Calu3 (cell line): ENCODE measurements around the gene RALA. TPM values are rescaled to one million over a fixed set of nuclear protein-coding genes. Genes with fewer than 3 reads are reported as not detected.
"Not testable (repeated sequence)": the region's sequence is repeated elsewhere in the genome, so short reads cannot be mapped to it uniquely, and the experiment has no call there.

Experiments
- BruUV-seq: library from RNA; stranded (reverse); fragments of 400-500 nt; replicated peaks from 2 replicates; lab custom pipeline; 2021; lab: Mats Ljungman, UMichigan
- CTCF ChIA-PET: fragments of 300-600 bp; sonication (Branson Sonifier 250); formaldehyde crosslinking; loops from one replicate; lab custom pipeline; 2022; ENCODE audit warnings: antibody characterized with exemption; lab: Charles Lee
- DNase-seq: peaks from one replicate; pipeline ENCODE4 v3.0.0; 2022
- H3K27ac Mint-ChIP-seq: one replicate; pipeline ENCODE4 v1.8.0; 2022; ENCODE audit warnings: mixed read lengths; ENCODE audit not compliant: unreplicated experiment
- H3K27me3 Mint-ChIP-seq: one replicate; pipeline ENCODE4 v1.8.0; 2022; ENCODE audit warnings: mixed read lengths; ENCODE audit not compliant: unreplicated experiment
- H3K36me3 Mint-ChIP-seq: one replicate; pipeline ENCODE4 v1.8.0; 2022; ENCODE audit warnings: mild to moderate bottlenecking, moderate library complexity, mixed read lengths; ENCODE audit not compliant: insufficient read depth, unreplicated experiment
- H3K4me1 Mint-ChIP-seq: one replicate; pipeline ENCODE4 v1.8.0; 2022; ENCODE audit warnings: mild to moderate bottlenecking, low read depth, mixed read lengths; ENCODE audit not compliant: unreplicated experiment
- H3K4me3 Mint-ChIP-seq: one replicate; pipeline ENCODE4 v1.8.0; 2022; ENCODE audit warnings: mild to moderate bottlenecking, low read depth, moderate library complexity, mixed read lengths; ENCODE audit not compliant: unreplicated experiment
- H3K9me3 Mint-ChIP-seq: one replicate; pipeline ENCODE4 v1.8.0; 2022; ENCODE audit warnings: low read depth, mixed read lengths; ENCODE audit not compliant: unreplicated experiment
- CTCF ChIP-seq: fragments of 200-600 bp; IDR thresholded peaks from one replicate; pipeline ENCODE4 v1.8.0; 2022; ENCODE audit warnings: antibody characterized with exemption; ENCODE audit not compliant: unreplicated experiment
- intact Hi-C: fragments of 100-400 bp; cut with micrococcal nuclease; formaldehyde crosslinking; loops from one replicate; pipeline ENCODE4 v1.10.0; 2022; ENCODE audit not compliant: unreplicated experiment
- total RNA-seq: library from RNA; stranded (reverse); gene quantifications from 2 replicates; pipeline ENCODE4 v1.2.3, GENCODE V29; 2022

The RALA gene
- total RNA-seq, 1 experiment from 2014 or later, result 64.8 TPM

GRCh38 chr7:39750253-39751077 lies 127.1 kb downstream of the RALA start:
- CTCF ChIA-PET, result interaction anchor here (1.1 to 3.8 kb wide), 3 partner anchors 9 to 170 kb away, joined by 3 to 15 read pairs (median 3); no protein-coding TSS in a partner anchor

GRCh38 chr7:39753237-39753636 lies 129.9 kb downstream of the RALA start:
- peaks cover 27% of the 10 kb centered on the region for H3K4me1 Mint-ChIP-seq
- intact Hi-C loops, CTCF ChIA-PET, H3K4me3 Mint-ChIP-seq, BruUV-seq, H3K27ac Mint-ChIP-seq, H3K27me3 Mint-ChIP-seq, DNase-seq, H3K36me3 Mint-ChIP-seq: not testable (repeated sequence)
- peaks cover 11% of the 10 kb centered on the region for H3K9me3 Mint-ChIP-seq

More at GRCh38 chr7:39750253-39751077, 127.1 kb downstream of the RALA start:
- peaks cover 4% of the 10 kb centered on the region for H3K9me3 Mint-ChIP-seq
- no peak overlapping the region for H3K27ac Mint-ChIP-seq
- no TSS peak for BruUV-seq
- H3K4me3 Mint-ChIP-seq, result no peak overlapping the region
- DNase-seq, result no peak
- H3K4me1 Mint-ChIP-seq, result peaks cover 16% of the 10 kb centered on the region
- intact Hi-C loops, result no loop called here
- H3K27me3 Mint-ChIP-seq, result no peaks in the 10 kb centered on the region
- H3K36me3 Mint-ChIP-seq, result no peaks in the 10 kb centered on the region
- no peak for TF ChIP-seq CTCF

GRCh38 chr7:39753823-39754325 lies 130.5 kb downstream of the RALA start:
- Mint-ChIP-seq H3K4me1 (peaks cover 33% of the 10 kb centered on the region), H3K4me3 (no peak overlapping the region), H3K27ac (no peak overlapping the region), H3K9me3 (peaks cover 11% of the 10 kb centered on the region), H3K27me3 (no peaks in the 10 kb centered on the region), H3K36me3 (no peaks in the 10 kb centered on the region)
- TF ChIP-seq CTCF, result no peak
- CTCF ChIA-PET, result no interaction called here
- DNase-seq, result no peak
- intact Hi-C loops, result no loop called here
- BruUV-seq, result no TSS peak

DNA sequence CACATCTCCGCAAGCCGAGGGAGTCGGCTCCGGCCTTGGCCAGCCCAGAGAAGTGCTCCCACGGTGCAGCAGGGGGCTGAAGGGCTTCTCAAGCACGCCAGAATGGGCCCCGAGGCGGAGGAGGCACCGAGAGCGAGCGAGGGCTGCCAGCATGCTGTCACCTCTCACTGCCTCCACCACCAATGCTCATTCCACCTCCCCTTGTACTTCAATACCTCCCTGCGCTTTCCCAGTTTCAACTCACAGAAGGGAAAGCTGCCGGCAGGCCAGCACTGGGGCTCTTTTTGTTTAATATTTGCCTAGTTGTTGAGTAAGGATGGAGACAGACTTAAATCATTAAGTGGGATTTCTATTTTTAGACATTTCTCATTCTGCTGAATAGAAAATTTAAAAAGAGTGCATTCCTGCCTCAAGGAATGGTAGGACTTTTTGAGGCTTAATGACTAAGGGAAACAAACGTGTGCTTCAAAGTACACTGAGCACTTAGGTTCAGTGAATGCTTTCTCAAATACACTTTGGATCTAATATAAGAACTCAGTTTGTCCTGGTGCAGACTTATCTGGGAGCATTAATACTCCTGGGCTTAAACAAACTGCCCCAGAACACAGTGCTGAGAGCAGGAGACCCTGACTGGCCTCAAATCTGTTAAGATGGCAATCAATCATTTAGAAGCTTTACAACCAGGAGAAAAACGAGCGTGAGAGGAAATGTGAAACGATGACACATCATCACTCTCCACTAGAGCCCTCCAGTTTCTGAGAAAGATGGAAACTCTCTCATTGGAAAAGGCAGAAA lies 131.2 kb downstream of the RALA start:
- Mint-ChIP-seq H3K9me3 (peaks cover 11% of the 10 kb centered on the region), H3K4me1 (peaks cover 27% of the 10 kb centered on the region), H3K27me3 (no peaks in the 10 kb centered on the region), H3K4me3 (no peak overlapping the region), H3K36me3 (no peaks in the 10 kb centered on the region), H3K27ac (no peak overlapping the region)
- CTCF ChIA-PET, result no interaction called here
- intact Hi-C loops, result no loop called here
- BruUV-seq, result no TSS peak
- no peak for TF ChIP-seq CTCF
- DNase-seq, result no peak
